AG09309 (cell line): ENCODE results near the gene PPP4C.
A peak's percentile ranks its signal among the peaks of the same experiment; 100 is the strongest.

Experiments
- DNase-seq: peaks from one replicate; pipeline ENCODE4 v3.0.0-alpha.2; 2010; ENCODE audit warnings: low read depth
- H3K4me3 ChIP-seq: 2 replicates; pipeline ENCODE4 v1.5.1; 2011; ENCODE audit warnings: mild to moderate bottlenecking, low read depth, low read length, moderate library complexity; ENCODE audit not compliant: control insufficient read depth
- CTCF ChIP-seq: IDR thresholded peaks from 2 replicates; pipeline ENCODE4 v1.5.1; 2011; ENCODE audit warnings: mild to moderate bottlenecking, low read depth, low read length, inconsistent platforms; ENCODE audit not compliant: insufficient read depth, control insufficient read depth; ENCODE audit errors: missing control alignments

The PPP4C gene

GRCh38 chr16:30046588-30046987, 29.2 kb upstream of the PPP4C start:
- H3K4me3 ChIP-seq: no peak overlapping the region
- TF ChIP-seq CTCF: no peak
- DNase-seq: no peak

GRCh38 chr16:30049871-30050270, 25.9 kb upstream of the PPP4C start:
- H3K4me3 ChIP-seq: no peak overlapping the region
- no peak for TF ChIP-seq CTCF
- no peak for DNase-seq

GRCh38 chr16:30051518-30051917, 24.3 kb upstream of the PPP4C start:
- no peak for DNase-seq
- no peak overlapping the region for H3K4me3 ChIP-seq
- no peak for TF ChIP-seq CTCF

- no peak for DNase-seq
- TF ChIP-seq CTCF: no peak
- peak overlapping the region; percentile 89 for H3K4me3 ChIP-seq
Measured at GRCh38 chr16:30052671-30053372, 23.0 kb upstream of the PPP4C start.

GRCh38 chr16:30053376-30054015, 22.3 kb upstream of the PPP4C start:
- DNase-seq: no peak
- peak overlapping the region; percentile 89 for H3K4me3 ChIP-seq
- no peak for TF ChIP-seq CTCF

- TF ChIP-seq CTCF: no peak
- DNase-seq: no peak
Measured at GRCh38 chr16:30054451-30054850, 21.3 kb upstream of the PPP4C start.

More at GRCh38 chr16:30054451-30054850, 21.3 kb upstream of the PPP4C start:
- H3K4me3 ChIP-seq: no peak overlapping the region
